Kidney (tissue), 14 donors: ENCODE data around the gene CNTN4. TPM values are rescaled to one million over a fixed set of nuclear protein-coding genes. Genes with fewer than 3 reads are reported as not detected.

Experiments
- DNase-seq, 5 donors: peaks; one replicate each; pipeline ENCODE4 v3.0.0-alpha.2; 2013 to 2020
- FAIRE-seq: peaks from 2 replicates; lab custom pipeline; 2012; peaks lifted over from hg19 to GRCh38; lab: Jason Lieb, UNC
- H3K27ac ChIP-seq, 2 donors: one replicate each; pipeline ENCODE4 v1.7.0; 2013; ENCODE audit warnings: low read depth in 2 of 2, low read length in 2 of 2, inconsistent platforms in 1 of 2
- H3K27me3 ChIP-seq: one replicate; pipeline ENCODE4 v1.7.1; 2013; ENCODE audit warnings: low read length, inconsistent platforms; ENCODE audit not compliant: control insufficient read depth, insufficient read depth
- H3K36me3 ChIP-seq, 3 donors: one replicate each; pipeline versions ENCODE4 v1.7.0 to v1.7.1; 2013; ENCODE audit warnings: low read length in 3 of 3, control low read depth in 1 of 3, inconsistent platforms in 1 of 3; ENCODE audit not compliant: insufficient read depth in 3 of 3, control insufficient read depth in 2 of 3
- H3K4me1 ChIP-seq, 3 donors: one replicate each; pipeline versions ENCODE4 v1.7.0 to v1.7.1; 2013; ENCODE audit warnings: low read length in 3 of 3, inconsistent platforms in 1 of 3, low read depth in 1 of 3; ENCODE audit not compliant: control insufficient read depth in 2 of 3, insufficient read depth in 2 of 3
- H3K4me3 ChIP-seq, 3 donors: one replicate each; pipeline versions ENCODE4 v1.7.0 to v1.8.1; 2013; ENCODE audit warnings: low read length in 3 of 3, control low read depth in 1 of 3, inconsistent platforms in 1 of 3
- H3K9ac ChIP-seq, 3 donors: one replicate each; pipeline versions ENCODE4 v1.7.0 to v1.7.1; 2013; ENCODE audit warnings: low read length in 3 of 3, control low read depth in 1 of 3, inconsistent platforms in 1 of 3
- H3K9me3 ChIP-seq, 3 donors: one replicate each; pipeline versions ENCODE4 v1.7.0 to v1.7.1; 2013; ENCODE audit warnings: low read length in 3 of 3, control low read depth in 1 of 3, inconsistent platforms in 1 of 3; ENCODE audit not compliant: control insufficient read depth in 2 of 3, insufficient read depth in 1 of 3
- intact Hi-C: fragments of 100-400 bp; cut with DNase I; formaldehyde crosslinking; loops from one replicate; pipeline ENCODE4 v1.11.1; 2022
- polyA plus RNA-seq: library from polyadenylated mRNA; stranded (reverse); fragments of 350-450 nt; fragmentation: Illumina TruSeq; extraction: RNeasy Lipid Tissue Mini Kit (QIAGEN cat#74804); gene quantifications from one replicate; pipeline ENCODE4 v1.2.3, GENCODE V29; 2014; ENCODE audit warnings: low read depth, low replicate concordance; ENCODE audit not compliant: insufficient read depth
- total RNA-seq: library from RNA; stranded (reverse); fragmentation: NEBNext Ultra II Directional; extraction: Animal tissue kit (Norgen Biotek cat#: 25700); gene quantifications from one replicate; pipeline ENCODE4 v1.2.1, GENCODE V29; 2021
- TF ChIP-seq, protein P1 (sequence below): IDR thresholded peaks from 3 replicates; pipeline ENCODE4 v1.5.1; 2012; ENCODE audit warnings: mild to moderate bottlenecking, moderate library complexity, borderline replicate concordance; ENCODE audit not compliant: insufficient read depth; ENCODE audit errors: extremely low read depth
- donor health status: control.
- donor health status: control.
- donor health status: control.
- donor health status: control.
- donor health status: control.
- donor health status: DM: yes; HTN: yes; CAD: no.
- donor health status: Normal renal cell carcinoma (clear cell type).

Gene CNTN4
- total and polyA plus RNA-seq, 2 donors from 2014 or later = 2.2 to 13.4 TPM

DNA sequence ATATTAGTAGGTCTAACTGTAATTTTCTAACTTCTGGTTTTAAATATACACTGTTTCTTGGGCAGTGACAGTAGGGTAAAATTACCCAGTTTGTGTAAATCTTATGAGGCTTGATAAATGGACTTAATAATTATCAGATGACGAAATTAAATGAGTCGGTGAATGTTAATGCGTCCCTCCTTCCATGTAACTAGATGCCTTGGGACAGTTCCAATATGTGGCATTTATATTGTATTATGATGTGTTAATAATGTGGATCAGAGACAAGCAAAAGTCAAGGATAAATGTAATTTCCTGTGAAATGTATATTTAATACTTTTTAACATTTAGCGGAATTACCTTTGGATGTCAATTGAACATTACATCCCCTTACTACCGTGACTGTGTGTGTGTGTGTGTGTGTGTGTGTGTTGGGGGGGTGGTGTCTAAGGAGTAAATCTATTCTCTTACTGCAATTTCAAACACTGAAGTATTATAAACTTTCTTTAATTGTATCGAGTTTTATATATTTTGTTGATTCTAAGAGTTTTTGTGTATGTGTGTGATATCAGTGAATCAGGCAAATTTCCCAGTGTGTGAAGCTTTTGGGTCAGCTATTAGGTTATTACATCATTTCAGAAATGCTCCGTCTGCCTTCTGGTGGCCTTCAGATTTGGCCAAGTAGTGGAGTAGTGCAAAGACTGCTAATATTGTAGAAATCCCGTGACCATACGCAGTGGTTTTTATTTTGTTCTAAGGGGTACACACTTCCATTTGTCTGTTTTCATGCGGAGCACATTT lies 50.1 kb downstream of the CNTN4 start:
- no peak overlapping the region for H3K27ac ChIP-seq
- no peaks in the 10 kb centered on the region for H3K27me3 ChIP-seq
- H3K9me3 ChIP-seq = no peaks in the 10 kb centered on the region
- TF ChIP-seq, protein P1, sequence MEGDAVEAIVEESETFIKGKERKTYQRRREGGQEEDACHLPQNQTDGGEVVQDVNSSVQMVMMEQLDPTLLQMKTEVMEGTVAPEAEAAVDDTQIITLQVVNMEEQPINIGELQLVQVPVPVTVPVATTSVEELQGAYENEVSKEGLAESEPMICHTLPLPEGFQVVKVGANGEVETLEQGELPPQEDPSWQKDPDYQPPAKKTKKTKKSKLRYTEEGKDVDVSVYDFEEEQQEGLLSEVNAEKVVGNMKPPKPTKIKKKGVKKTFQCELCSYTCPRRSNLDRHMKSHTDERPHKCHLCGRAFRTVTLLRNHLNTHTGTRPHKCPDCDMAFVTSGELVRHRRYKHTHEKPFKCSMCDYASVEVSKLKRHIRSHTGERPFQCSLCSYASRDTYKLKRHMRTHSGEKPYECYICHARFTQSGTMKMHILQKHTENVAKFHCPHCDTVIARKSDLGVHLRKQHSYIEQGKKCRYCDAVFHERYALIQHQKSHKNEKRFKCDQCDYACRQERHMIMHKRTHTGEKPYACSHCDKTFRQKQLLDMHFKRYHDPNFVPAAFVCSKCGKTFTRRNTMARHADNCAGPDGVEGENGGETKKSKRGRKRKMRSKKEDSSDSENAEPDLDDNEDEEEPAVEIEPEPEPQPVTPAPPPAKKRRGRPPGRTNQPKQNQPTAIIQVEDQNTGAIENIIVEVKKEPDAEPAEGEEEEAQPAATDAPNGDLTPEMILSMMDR = no peak
- no peaks in the 10 kb centered on the region for H3K4me1 ChIP-seq
- H3K36me3 ChIP-seq = no peaks in the 10 kb centered on the region
- no peak overlapping the region for H3K4me3 ChIP-seq
- DNase-seq (no peak), FAIRE-seq (no peak)
- H3K9ac ChIP-seq = no peak overlapping the region
- intact Hi-C loops = no loop called here

DNA sequence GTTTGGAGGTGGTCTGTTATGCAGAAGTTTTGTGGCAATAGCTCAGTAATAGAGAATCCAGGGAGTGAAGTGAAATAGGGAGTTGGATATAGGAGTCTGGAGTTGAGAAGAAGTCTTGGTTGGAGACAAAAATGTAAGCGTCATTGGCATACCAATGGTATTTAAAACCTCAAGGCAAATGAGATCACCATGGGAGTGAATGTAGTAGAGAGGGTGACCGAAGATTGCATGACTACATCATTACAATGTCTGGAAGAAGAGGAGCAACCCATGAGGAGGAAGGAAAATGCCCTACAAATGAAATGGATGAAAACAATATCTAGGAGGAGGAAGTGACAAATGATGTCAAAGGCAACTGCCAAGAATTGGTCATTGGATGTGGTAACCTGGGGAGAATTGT lies 54.4 kb downstream of the CNTN4 start:
- FAIRE-seq (no peak), DNase-seq (no peak)
- Histone ChIP-seq H3K27me3 (no peaks in the 10 kb centered on the region), H3K9ac (no peak overlapping the region), H3K27ac (no peak overlapping the region), H3K4me3 (no peak overlapping the region), H3K4me1 (no peaks in the 10 kb centered on the region), H3K9me3 (no peaks in the 10 kb centered on the region), H3K36me3 (no peaks in the 10 kb centered on the region)
- TF ChIP-seq, protein P1 = no peak
- intact Hi-C loops = no loop called here

DNA sequence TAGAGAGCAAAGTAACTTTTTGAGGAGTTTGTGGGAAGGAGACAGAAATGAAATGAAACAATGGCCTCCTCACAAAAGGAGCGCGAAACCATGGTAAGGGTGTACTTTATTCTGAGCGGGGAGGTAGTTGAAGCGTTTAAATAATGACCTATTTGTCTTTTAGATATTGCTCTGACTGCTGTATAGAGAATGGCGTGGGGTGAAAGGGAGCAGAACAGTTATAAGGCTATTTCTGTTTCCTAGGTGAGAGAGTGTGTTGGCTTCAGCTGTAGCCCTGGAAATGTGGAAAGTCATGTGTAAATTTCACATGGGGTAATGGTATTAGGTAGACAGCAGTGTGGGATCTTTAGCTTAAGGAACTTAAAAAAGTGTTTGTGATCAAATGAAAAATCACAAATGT lies 54.9 kb downstream of the CNTN4 start:
- FAIRE-seq (no peak), DNase-seq (no peak)
- no peak overlapping the region for H3K27ac ChIP-seq
- no peaks in the 10 kb centered on the region for H3K9me3 ChIP-seq
- H3K4me1 ChIP-seq = no peaks in the 10 kb centered on the region
- no peak overlapping the region for H3K9ac ChIP-seq
- H3K27me3 ChIP-seq = no peaks in the 10 kb centered on the region
- intact Hi-C loops = no loop called here
- no peaks in the 10 kb centered on the region for H3K36me3 ChIP-seq
- TF ChIP-seq, protein P1 = no peak
- no peak overlapping the region for H3K4me3 ChIP-seq
